MM.1S (cell line): Measurements from ENCODE around the gene ROCK2.

Experiments used
- DNase-seq: peaks from one replicate; pipeline ENCODE4 v3.0.0-alpha.2; 2015
- H2AFZ ChIP-seq: fragments of 300-600 bp; sonication (generic); 2 replicates; pipeline ENCODE4 v1.6.0; 2016; ENCODE audit warnings: antibody characterized with exemption, low read length
- H3F3A ChIP-seq: fragments of 300-600 bp; sonication (generic); 2 replicates; pipeline ENCODE4 v1.6.1; 2016; ENCODE audit warnings: mild to moderate bottlenecking, antibody characterized with exemption, low read length, moderate library complexity, mixed read lengths; ENCODE audit not compliant: insufficient read depth
- H3K27ac ChIP-seq: fragments of 300-600 bp; sonication (generic); 2 replicates; pipeline ENCODE4 v1.5.1; 2016; ENCODE audit warnings: mild to moderate bottlenecking, low read length
- H3K27me3 ChIP-seq: fragments of 300-600 bp; sonication (generic); replicated peaks from 2 replicates; pipeline ENCODE4 v1.6.0; 2016; ENCODE audit warnings: low read length; ENCODE audit not compliant: insufficient read depth
- H3K36me3 ChIP-seq: fragments of 300-600 bp; sonication (generic); replicated peaks from 2 replicates; pipeline ENCODE4 v1.6.1; 2016; ENCODE audit warnings: mild to moderate bottlenecking, low read length, mixed read lengths; ENCODE audit not compliant: insufficient read depth
- H3K4me1 ChIP-seq: fragments of 300-600 bp; sonication (generic); 2 replicates; pipeline ENCODE4 v1.6.1; 2016; ENCODE audit warnings: low read length, mixed read lengths
- H3K4me2 ChIP-seq: fragments of 300-600 bp; sonication (generic); 2 replicates; pipeline ENCODE4 v1.6.0; 2016; ENCODE audit warnings: low read depth, low read length
- H3K4me3 ChIP-seq: fragments of 300-600 bp; sonication (generic); 2 replicates; pipeline ENCODE4 v1.5.1; 2016; ENCODE audit warnings: low read length, mixed read lengths
- H3K79me2 ChIP-seq: fragments of 300-600 bp; sonication (generic); 2 replicates; pipeline ENCODE4 v1.6.1; 2016; ENCODE audit warnings: mixed run types, low read length, mixed read lengths
- H3K9ac ChIP-seq: fragments of 300-600 bp; sonication (generic); 2 replicates; pipeline ENCODE4 v1.6.1; 2016; ENCODE audit warnings: low read length, mixed read lengths
- H3K9me2 ChIP-seq: fragments of 300-600 bp; sonication (generic); replicated peaks from 2 replicates; pipeline ENCODE4 v1.6.1; 2016; ENCODE audit warnings: mild to moderate bottlenecking, low read length, mixed read lengths; ENCODE audit not compliant: insufficient read depth
- H3K9me3 ChIP-seq: fragments of 300-600 bp; sonication (generic); replicated peaks from 2 replicates; pipeline ENCODE4 v1.6.1; 2016; ENCODE audit warnings: mild to moderate bottlenecking, low read length, mixed read lengths; ENCODE audit not compliant: insufficient read depth
- H4K20me1 ChIP-seq: fragments of 300-600 bp; sonication (generic); 2 replicates; pipeline ENCODE4 v1.6.1; 2016; ENCODE audit warnings: mild to moderate bottlenecking, low read length, moderate library complexity, mixed read lengths; ENCODE audit not compliant: insufficient read depth
- EZH2 ChIP-seq: fragments of 300-600 bp; sonication (generic); optimal IDR thresholded peaks from 2 replicates; pipeline ENCODE3; 2017; ENCODE audit warnings: low read depth, mild to moderate bottlenecking, antibody characterized with exemption, low read length, mixed read lengths
- EZH2phosphoT487 ChIP-seq: fragments of 300-600 bp; sonication (generic); IDR thresholded peaks from 2 replicates; pipeline ENCODE4 v1.6.1; 2018; ENCODE audit warnings: antibody characterized with exemption, low read length
- TF ChIP-seq, protein P1 (sequence below): fragments of 300-600 bp; sonication (generic); IDR thresholded peaks from 2 replicates; pipeline ENCODE4 v1.5.1; 2016; ENCODE audit warnings: antibody characterized with exemption, low read length, mixed read lengths

Gene ROCK2

DNA sequence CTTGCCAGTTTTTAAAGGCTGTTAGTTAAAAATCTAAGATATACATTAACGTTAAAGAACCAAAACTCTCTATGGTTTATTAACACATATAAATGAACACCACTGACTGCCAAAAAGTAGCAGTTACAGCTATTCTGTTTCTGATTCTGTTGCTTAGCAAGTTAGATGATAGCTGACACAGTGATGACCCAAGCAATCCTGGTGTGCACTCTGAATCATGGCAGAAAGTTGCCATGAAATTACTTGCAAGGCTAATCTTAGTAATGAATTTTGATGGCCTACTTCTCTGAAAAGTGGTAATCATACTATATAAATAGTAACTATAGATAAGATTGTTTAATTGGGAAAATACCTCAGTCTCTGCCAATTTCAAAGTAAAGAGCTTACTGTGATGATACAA is 57.7 kb downstream of the ROCK2 start:
- Histone ChIP-seq H3K27ac (no peak overlapping the region), H3K9me3 (no peaks in the 10 kb centered on the region), H3K36me3 (no peaks in the 10 kb centered on the region)

GRCh38 chr2:11286323-11286722 is 58.1 kb downstream of the ROCK2 start:
- Histone ChIP-seq H3K9ac (no peak overlapping the region), H3K4me1 (no peaks in the 10 kb centered on the region), H3K9me2 (no peaks in the 10 kb centered on the region), H3K4me2 (no peak overlapping the region), H3K9me3 (no peaks in the 10 kb centered on the region), H3K27ac (no peak overlapping the region), H3K27me3 (no peaks in the 10 kb centered on the region), H3K79me2 (peaks cover 28% of the 10 kb centered on the region), H3K36me3 (no peaks in the 10 kb centered on the region), H3F3A (no peaks in the 10 kb centered on the region), H4K20me1 (no peaks in the 10 kb centered on the region), H2AFZ (no peak overlapping the region), H3K4me3 (no peak overlapping the region)
- no peak for DNase-seq
- TF ChIP-seq EZH2phosphoT487: no peak

More for the DNA sequence above, 57.7 kb downstream of the ROCK2 start:
- Histone ChIP-seq H3K27me3 (no peaks in the 10 kb centered on the region), H3F3A (no peaks in the 10 kb centered on the region), H3K9ac (no peak overlapping the region), H3K79me2 (peaks cover 32% of the 10 kb centered on the region), H3K4me3 (no peak overlapping the region), H3K9me2 (no peaks in the 10 kb centered on the region), H2AFZ (no peak overlapping the region), H3K4me2 (no peak overlapping the region), H3K4me1 (no peaks in the 10 kb centered on the region), H4K20me1 (no peaks in the 10 kb centered on the region)
- TF ChIP-seq, protein P1, sequence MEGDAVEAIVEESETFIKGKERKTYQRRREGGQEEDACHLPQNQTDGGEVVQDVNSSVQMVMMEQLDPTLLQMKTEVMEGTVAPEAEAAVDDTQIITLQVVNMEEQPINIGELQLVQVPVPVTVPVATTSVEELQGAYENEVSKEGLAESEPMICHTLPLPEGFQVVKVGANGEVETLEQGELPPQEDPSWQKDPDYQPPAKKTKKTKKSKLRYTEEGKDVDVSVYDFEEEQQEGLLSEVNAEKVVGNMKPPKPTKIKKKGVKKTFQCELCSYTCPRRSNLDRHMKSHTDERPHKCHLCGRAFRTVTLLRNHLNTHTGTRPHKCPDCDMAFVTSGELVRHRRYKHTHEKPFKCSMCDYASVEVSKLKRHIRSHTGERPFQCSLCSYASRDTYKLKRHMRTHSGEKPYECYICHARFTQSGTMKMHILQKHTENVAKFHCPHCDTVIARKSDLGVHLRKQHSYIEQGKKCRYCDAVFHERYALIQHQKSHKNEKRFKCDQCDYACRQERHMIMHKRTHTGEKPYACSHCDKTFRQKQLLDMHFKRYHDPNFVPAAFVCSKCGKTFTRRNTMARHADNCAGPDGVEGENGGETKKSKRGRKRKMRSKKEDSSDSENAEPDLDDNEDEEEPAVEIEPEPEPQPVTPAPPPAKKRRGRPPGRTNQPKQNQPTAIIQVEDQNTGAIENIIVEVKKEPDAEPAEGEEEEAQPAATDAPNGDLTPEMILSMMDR: no peak
- TF ChIP-seq EZH2phosphoT487: no peak
- TF ChIP-seq EZH2: no peak
- DNase-seq: no peak

- no peaks in the 10 kb centered on the region for H3K9me3 ChIP-seq
- H3K9ac ChIP-seq: no peak overlapping the region
- H3K9me2 ChIP-seq: no peaks in the 10 kb centered on the region
- no peaks in the 10 kb centered on the region for H3F3A ChIP-seq
- DNase-seq: no peak
- peaks cover 20% of the 10 kb centered on the region for H3K79me2 ChIP-seq
- H4K20me1 ChIP-seq: no peaks in the 10 kb centered on the region
- H3K4me1 ChIP-seq: no peaks in the 10 kb centered on the region
- no peak overlapping the region for H2AFZ ChIP-seq
- H3K4me2 ChIP-seq: no peak overlapping the region
- no peaks in the 10 kb centered on the region for H3K27me3 ChIP-seq
- H3K27ac ChIP-seq: no peak overlapping the region
- TF ChIP-seq EZH2 (no peak), EZH2phosphoT487 (no peak)
- TF ChIP-seq, protein P1: no peak
- H3K4me3 ChIP-seq: no peak overlapping the region
- H3K36me3 ChIP-seq: no peaks in the 10 kb centered on the region
These were observed 58.9 kb downstream of the ROCK2 start for GRCh38 chr2:11285499-11285898.

DNA sequence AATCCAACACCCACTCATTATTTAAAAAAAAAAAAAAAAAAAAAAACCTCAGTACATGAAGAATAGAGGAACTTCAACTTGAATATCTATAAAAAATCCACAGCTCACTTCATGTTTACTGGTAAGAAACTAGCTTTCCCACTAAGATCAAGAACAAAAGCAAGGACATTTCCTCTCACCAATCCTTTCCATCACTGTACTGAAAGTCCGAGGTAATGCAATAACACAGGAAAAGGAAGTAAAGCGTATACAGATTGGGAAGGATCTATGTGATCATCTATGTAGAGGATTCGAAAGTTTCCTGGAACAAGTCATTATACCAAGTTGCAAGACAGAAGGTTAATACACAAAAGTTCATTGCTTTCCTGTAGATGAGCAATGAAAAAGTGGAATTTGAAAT is 63.2 kb downstream of the ROCK2 start:
- Histone ChIP-seq H3K4me1 (no peaks in the 10 kb centered on the region), H2AFZ (no peak overlapping the region), H3K36me3 (no peaks in the 10 kb centered on the region), H3K79me2 (no peaks in the 10 kb centered on the region), H3K4me3 (no peak overlapping the region), H3F3A (no peaks in the 10 kb centered on the region), H3K9me2 (no peaks in the 10 kb centered on the region), H3K27me3 (no peaks in the 10 kb centered on the region), H3K9ac (no peak overlapping the region), H4K20me1 (no peaks in the 10 kb centered on the region), H3K4me2 (no peak overlapping the region), H3K9me3 (no peaks in the 10 kb centered on the region), H3K27ac (no peak overlapping the region)
- no peak for DNase-seq
- TF ChIP-seq, protein P1: no peak
- no peak for TF ChIP-seq EZH2
- no peak for TF ChIP-seq EZH2phosphoT487
